WTC11 (cell line): ENCODE results near the gene ROPN1L. TPM values are rescaled to one million over a fixed set of nuclear protein-coding genes. Genes with fewer than 3 reads are reported as not detected.

Experiments
- ATAC-seq: fragments of 200-7000 bp; cut with Tn5 transposase; 2 replicates; pipeline ENCODE4 v1.10.0; 2021; ENCODE audit warnings: mild to moderate bottlenecking, moderate library complexity
- CTCF ChIA-PET: fragments of 300-600 bp; sonication (Branson Sonifier 250); formaldehyde crosslinking; loops from one replicate; lab custom pipeline; 2021; ENCODE audit warnings: antibody characterized with exemption; lab: Charles Lee
- POLR2A ChIA-PET: fragments of 350-600 bp; sonication (Branson Sonifier 250); formaldehyde crosslinking; loops from one replicate; lab custom pipeline; 2021; ENCODE audit warnings: antibody characterized with exemption; lab: Charles Lee
- DNase-seq: peaks from one replicate; pipeline ENCODE4 v3.0.0; 2021; ENCODE audit warnings: low spot score
- H3K27ac Mint-ChIP-seq: 2 replicates; pipeline ENCODE4 v1.8.0; 2021; ENCODE audit warnings: mixed read lengths
- H3K27me3 Mint-ChIP-seq: 2 replicates; pipeline ENCODE4 v1.8.0; 2021; ENCODE audit warnings: low read depth, mild to moderate bottlenecking, moderate library complexity, mixed read lengths
- H3K36me3 Mint-ChIP-seq: 2 replicates; pipeline ENCODE4 v1.8.0; 2021; ENCODE audit warnings: mixed read lengths
- H3K4me1 Mint-ChIP-seq: 2 replicates; pipeline ENCODE4 v1.8.0; 2022; ENCODE audit warnings: mixed read lengths
- H3K4me3 Mint-ChIP-seq: 2 replicates; pipeline ENCODE4 v1.8.0; 2021; ENCODE audit warnings: mild to moderate bottlenecking, moderate library complexity, mixed read lengths
- H3K9me3 Mint-ChIP-seq: 2 replicates; pipeline ENCODE4 v1.8.0; 2021; ENCODE audit warnings: mixed read lengths
- ATF6 ChIP-seq: sonication (generic); formaldehyde crosslinking; IDR thresholded peaks from 2 replicates; pipeline ENCODE4 v1.8.1; 2023; ENCODE audit warnings: mild to moderate bottlenecking, missing genetic modification reagents
- CDX4 ChIP-seq: fragments of 250-450 bp; sonication (Bioruptor Pico); IDR thresholded peaks from 2 replicates; pipeline ENCODE4 v1.9.0; 2021; ENCODE audit warnings: moderate library complexity, mild to moderate bottlenecking, inconsistent platforms, borderline replicate concordance
- NR1H2 ChIP-seq: sonication (generic); formaldehyde crosslinking; IDR thresholded peaks from 2 replicates; pipeline ENCODE4 v1.9.0; 2021; ENCODE audit warnings: mild to moderate bottlenecking, moderate library complexity, missing genetic modification reagents
- NR3C1 ChIP-seq: sonication (generic); formaldehyde crosslinking; conservative IDR thresholded peaks from 2 replicates; pipeline ENCODE4 v1.8.1; 2023; ENCODE audit warnings: low read depth, mild to moderate bottlenecking, missing genetic modification reagents
- PRRX2 ChIP-seq: fragments of 250-450 bp; sonication (Bioruptor Pico); IDR thresholded peaks from 2 replicates; pipeline ENCODE4 v1.8.0; 2021; ENCODE audit warnings: mild to moderate bottlenecking
- TEAD4 ChIP-seq: sonication (generic); formaldehyde crosslinking; IDR thresholded peaks from 2 replicates; pipeline ENCODE4 v1.8.0; 2022; ENCODE audit warnings: mild to moderate bottlenecking, missing genetic modification reagents
- ZNF396 ChIP-seq: fragments of 250-450 bp; sonication (Bioruptor Pico); IDR thresholded peaks from 2 replicates; pipeline ENCODE4 v1.8.0; 2021; ENCODE audit warnings: mild to moderate bottlenecking, moderate library complexity, borderline replicate concordance
- ZNF532 ChIP-seq: fragments of 250-450 bp; sonication (Bioruptor Pico); IDR thresholded peaks from 2 replicates; pipeline ENCODE4 v1.9.0; 2021; ENCODE audit warnings: mild to moderate bottlenecking, borderline replicate concordance
- total RNA-seq: library from RNA; stranded (reverse); gene quantifications from 3 replicates; pipeline ENCODE4 v1.2.3, GENCODE V29; 2021
- TF ChIP-seq, protein P1 (sequence below): fragments of 250-450 bp; sonication (Bioruptor Pico); IDR thresholded peaks from 2 replicates; pipeline ENCODE4 v1.9.0; 2021; ENCODE audit warnings: mild to moderate bottlenecking
- TF ChIP-seq, protein P2 (sequence below): fragments of 250-450 bp; sonication (Bioruptor Pico); IDR thresholded peaks from 2 replicates; pipeline ENCODE4 v1.8.0; 2021; ENCODE audit warnings: mild to moderate bottlenecking
- TF ChIP-seq, protein P3 (sequence below): sonication (generic); formaldehyde crosslinking; IDR thresholded peaks from 2 replicates; pipeline ENCODE4 v1.8.0; 2022; ENCODE audit warnings: mild to moderate bottlenecking, missing genetic modification reagents
- TF ChIP-seq, protein P4 (sequence below): sonication (generic); formaldehyde crosslinking; IDR thresholded peaks from 2 replicates; pipeline ENCODE4 v1.8.1; 2023; ENCODE audit warnings: mild to moderate bottlenecking, missing genetic modification reagents, moderate library complexity

Gene ROPN1L
- total RNA-seq, 1 experiment from 2014 or later, result not detected

DNA sequence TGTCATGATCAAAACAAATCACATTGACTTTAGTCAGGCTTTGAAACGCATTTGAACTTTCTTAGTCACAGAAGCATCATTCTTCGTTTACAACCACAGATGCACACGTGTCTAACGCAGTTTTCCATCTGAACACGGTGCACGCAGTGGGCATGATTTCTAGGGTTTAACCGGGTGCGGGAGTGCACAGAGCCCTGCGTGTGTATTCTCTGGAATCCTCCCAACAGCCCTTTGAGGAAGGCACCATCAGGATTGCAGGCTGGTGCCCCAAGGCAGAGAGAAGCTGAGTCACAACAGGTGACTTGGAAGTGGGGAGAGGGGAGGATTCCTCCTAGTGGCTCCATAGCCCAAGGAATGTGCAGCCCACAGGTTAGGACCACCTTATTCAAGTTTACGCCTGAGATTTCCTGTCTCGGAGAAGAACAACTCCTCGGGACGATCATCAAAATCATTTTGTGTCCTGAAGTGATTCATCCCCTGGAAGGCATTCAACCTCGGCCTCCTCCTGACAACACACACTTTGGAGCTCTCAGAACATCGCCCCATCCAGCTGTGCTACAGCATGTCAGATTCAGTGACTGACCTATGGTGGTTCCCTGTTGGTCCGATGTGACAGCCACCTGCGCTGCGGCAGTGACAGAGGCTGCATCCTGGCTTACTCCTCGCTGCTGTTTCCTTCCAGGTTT is 13.1 kb downstream of the ROPN1L start:
- no peaks in the 10 kb centered on the region for H3K36me3 Mint-ChIP-seq
- H3K27ac Mint-ChIP-seq, result no peak overlapping the region
- H3K27me3 Mint-ChIP-seq, result no peaks in the 10 kb centered on the region
- H3K4me1 Mint-ChIP-seq, result peaks cover 27% of the 10 kb centered on the region
- POLR2A ChIA-PET, result interaction anchor here (0.6 to 1.0 kb wide), 2 partner anchors 173 kb away, joined by 3 read pairs; no protein-coding TSS in a partner anchor
- CTCF ChIA-PET, result interaction anchor here (0.5 to 7.9 kb wide), 13 partner anchors 9 to 402 kb away, joined by 3 to 142 read pairs (median 4); no protein-coding TSS in a partner anchor
- no peak overlapping the region for H3K4me3 Mint-ChIP-seq
- H3K9me3 Mint-ChIP-seq, result no peaks in the 10 kb centered on the region
- TF ChIP-seq, protein P1, sequence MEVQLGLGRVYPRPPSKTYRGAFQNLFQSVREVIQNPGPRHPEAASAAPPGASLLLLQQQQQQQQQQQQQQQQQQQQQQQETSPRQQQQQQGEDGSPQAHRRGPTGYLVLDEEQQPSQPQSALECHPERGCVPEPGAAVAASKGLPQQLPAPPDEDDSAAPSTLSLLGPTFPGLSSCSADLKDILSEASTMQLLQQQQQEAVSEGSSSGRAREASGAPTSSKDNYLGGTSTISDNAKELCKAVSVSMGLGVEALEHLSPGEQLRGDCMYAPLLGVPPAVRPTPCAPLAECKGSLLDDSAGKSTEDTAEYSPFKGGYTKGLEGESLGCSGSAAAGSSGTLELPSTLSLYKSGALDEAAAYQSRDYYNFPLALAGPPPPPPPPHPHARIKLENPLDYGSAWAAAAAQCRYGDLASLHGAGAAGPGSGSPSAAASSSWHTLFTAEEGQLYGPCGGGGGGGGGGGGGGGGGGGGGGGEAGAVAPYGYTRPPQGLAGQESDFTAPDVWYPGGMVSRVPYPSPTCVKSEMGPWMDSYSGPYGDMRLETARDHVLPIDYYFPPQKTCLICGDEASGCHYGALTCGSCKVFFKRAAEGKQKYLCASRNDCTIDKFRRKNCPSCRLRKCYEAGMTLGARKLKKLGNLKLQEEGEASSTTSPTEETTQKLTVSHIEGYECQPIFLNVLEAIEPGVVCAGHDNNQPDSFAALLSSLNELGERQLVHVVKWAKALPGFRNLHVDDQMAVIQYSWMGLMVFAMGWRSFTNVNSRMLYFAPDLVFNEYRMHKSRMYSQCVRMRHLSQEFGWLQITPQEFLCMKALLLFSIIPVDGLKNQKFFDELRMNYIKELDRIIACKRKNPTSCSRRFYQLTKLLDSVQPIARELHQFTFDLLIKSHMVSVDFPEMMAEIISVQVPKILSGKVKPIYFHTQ (CRISPR knock-in tag), result no peak
- TF ChIP-seq NR3C1 (CRISPR knock-in tag) (no peak), CDX4 (CRISPR knock-in tag) (no peak), NR1H2 (CRISPR knock-in tag) (no peak), ZNF532 (no peak), ATF6 (no peak), ZNF396 (CRISPR knock-in tag) (no peak), PRRX2 (CRISPR knock-in tag) (no peak), TEAD4 (CRISPR knock-in tag) (no peak)
- TF ChIP-seq, protein P2, sequence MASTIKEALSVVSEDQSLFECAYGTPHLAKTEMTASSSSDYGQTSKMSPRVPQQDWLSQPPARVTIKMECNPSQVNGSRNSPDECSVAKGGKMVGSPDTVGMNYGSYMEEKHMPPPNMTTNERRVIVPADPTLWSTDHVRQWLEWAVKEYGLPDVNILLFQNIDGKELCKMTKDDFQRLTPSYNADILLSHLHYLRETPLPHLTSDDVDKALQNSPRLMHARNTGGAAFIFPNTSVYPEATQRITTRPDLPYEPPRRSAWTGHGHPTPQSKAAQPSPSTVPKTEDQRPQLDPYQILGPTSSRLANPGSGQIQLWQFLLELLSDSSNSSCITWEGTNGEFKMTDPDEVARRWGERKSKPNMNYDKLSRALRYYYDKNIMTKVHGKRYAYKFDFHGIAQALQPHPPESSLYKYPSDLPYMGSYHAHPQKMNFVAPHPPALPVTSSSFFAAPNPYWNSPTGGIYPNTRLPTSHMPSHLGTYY, result no peak
- TF ChIP-seq, protein P3, sequence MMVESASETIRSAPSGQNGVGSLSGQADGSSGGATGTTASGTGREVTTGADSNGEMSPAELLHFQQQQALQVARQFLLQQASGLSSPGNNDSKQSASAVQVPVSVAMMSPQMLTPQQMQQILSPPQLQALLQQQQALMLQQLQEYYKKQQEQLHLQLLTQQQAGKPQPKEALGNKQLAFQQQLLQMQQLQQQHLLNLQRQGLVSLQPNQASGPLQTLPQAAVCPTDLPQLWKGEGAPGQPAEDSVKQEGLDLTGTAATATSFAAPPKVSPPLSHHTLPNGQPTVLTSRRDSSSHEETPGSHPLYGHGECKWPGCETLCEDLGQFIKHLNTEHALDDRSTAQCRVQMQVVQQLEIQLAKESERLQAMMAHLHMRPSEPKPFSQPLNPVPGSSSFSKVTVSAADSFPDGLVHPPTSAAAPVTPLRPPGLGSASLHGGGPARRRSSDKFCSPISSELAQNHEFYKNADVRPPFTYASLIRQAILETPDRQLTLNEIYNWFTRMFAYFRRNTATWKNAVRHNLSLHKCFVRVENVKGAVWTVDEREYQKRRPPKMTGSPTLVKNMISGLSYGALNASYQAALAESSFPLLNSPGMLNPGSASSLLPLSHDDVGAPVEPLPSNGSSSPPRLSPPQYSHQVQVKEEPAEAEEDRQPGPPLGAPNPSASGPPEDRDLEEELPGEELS (CRISPR knock-in tag), result no peak
- TF ChIP-seq, protein P4, sequence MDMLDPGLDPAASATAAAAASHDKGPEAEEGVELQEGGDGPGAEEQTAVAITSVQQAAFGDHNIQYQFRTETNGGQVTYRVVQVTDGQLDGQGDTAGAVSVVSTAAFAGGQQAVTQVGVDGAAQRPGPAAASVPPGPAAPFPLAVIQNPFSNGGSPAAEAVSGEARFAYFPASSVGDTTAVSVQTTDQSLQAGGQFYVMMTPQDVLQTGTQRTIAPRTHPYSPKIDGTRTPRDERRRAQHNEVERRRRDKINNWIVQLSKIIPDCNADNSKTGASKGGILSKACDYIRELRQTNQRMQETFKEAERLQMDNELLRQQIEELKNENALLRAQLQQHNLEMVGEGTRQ (CRISPR knock-in tag), result no peak
- TF ChIP-seq, all 79 proteins: peak for 0
- ATAC-seq (no peak), DNase-seq (no peak)
